GM08714 (cell line): ENCODE data around the gene ANO7.

Experiments used
- H3K4me3 ChIP-seq: fragments of 200-500 bp; sonication (Bioruptor generic); 2 replicates; pipeline ENCODE4 v1.5.1; 2014; ENCODE audit warnings: mild to moderate bottlenecking, low read length, inconsistent platforms
- ZNF274 ChIP-seq: IDR thresholded peaks from 2 replicates; pipeline ENCODE4 v1.6.1; 2012; ENCODE audit warnings: mild to moderate bottlenecking, low read depth, low read length

ANO7 gene

GRCh38 chr2:241248289-241248688 lies 59.8 kb downstream of the ANO7 start:
- TF ChIP-seq ZNF274 = no peak
- H3K4me3 ChIP-seq = no peak overlapping the region

GRCh38 chr2:241248897-241249296 lies 60.4 kb downstream of the ANO7 start:
- H3K4me3 ChIP-seq = no peak overlapping the region
- TF ChIP-seq ZNF274 = no peak

GRCh38 chr2:241249654-241250053 lies 61.2 kb downstream of the ANO7 start:
- no peak for TF ChIP-seq ZNF274

GRCh38 chr2:241252778-241253475 lies 64.5 kb downstream of the ANO7 start:
- no peak overlapping the region for H3K4me3 ChIP-seq
- no peak for TF ChIP-seq ZNF274

More at GRCh38 chr2:241249654-241250053, 61.2 kb downstream of the ANO7 start:
- H3K4me3 ChIP-seq = no peak overlapping the region

GRCh38 chr2:241254904-241255351 lies 66.5 kb downstream of the ANO7 start:
- TF ChIP-seq ZNF274 = no peak
- H3K4me3 ChIP-seq = no peak overlapping the region

GRCh38 chr2:241255542-241256167 lies 67.2 kb downstream of the ANO7 start:
- TF ChIP-seq ZNF274 = no peak
- no peak overlapping the region for H3K4me3 ChIP-seq

GRCh38 chr2:241256168-241256545 lies 67.7 kb downstream of the ANO7 start:
- TF ChIP-seq ZNF274 = no peak
- H3K4me3 ChIP-seq = no peak overlapping the region

GRCh38 chr2:241257419-241258032 lies 69.0 kb downstream of the ANO7 start:
- H3K4me3 ChIP-seq = no peak overlapping the region
- no peak for TF ChIP-seq ZNF274

- no peak for TF ChIP-seq ZNF274
- H3K4me3 ChIP-seq = no peak overlapping the region
Observed at GRCh38 chr2:241258505-241259280, 70.2 kb downstream of the ANO7 start.

- no peak overlapping the region for H3K4me3 ChIP-seq
- TF ChIP-seq ZNF274 = no peak
Observed at GRCh38 chr2:241260911-241261310, 72.4 kb downstream of the ANO7 start.

GRCh38 chr2:241261628-241262027 lies 73.2 kb downstream of the ANO7 start:
- no peak for TF ChIP-seq ZNF274

GRCh38 chr2:241263061-241263460 lies 74.6 kb downstream of the ANO7 start:
- TF ChIP-seq ZNF274 = no peak
- no peak overlapping the region for H3K4me3 ChIP-seq

More at GRCh38 chr2:241261628-241262027, 73.2 kb downstream of the ANO7 start:
- H3K4me3 ChIP-seq = no peak overlapping the region

- no peak for TF ChIP-seq ZNF274
- H3K4me3 ChIP-seq = no peak overlapping the region
Observed at GRCh38 chr2:241265506-241265905, 77.0 kb downstream of the ANO7 start.
